ENCODE data around the gene CYP27C1. TPM values are rescaled to one million over a fixed set of nuclear protein-coding genes. Genes with fewer than 3 reads are reported as not detected.

The CYP27C1 gene
- polyA plus RNA-seq, 1 experiment, result 0.28 TPM

DNA sequence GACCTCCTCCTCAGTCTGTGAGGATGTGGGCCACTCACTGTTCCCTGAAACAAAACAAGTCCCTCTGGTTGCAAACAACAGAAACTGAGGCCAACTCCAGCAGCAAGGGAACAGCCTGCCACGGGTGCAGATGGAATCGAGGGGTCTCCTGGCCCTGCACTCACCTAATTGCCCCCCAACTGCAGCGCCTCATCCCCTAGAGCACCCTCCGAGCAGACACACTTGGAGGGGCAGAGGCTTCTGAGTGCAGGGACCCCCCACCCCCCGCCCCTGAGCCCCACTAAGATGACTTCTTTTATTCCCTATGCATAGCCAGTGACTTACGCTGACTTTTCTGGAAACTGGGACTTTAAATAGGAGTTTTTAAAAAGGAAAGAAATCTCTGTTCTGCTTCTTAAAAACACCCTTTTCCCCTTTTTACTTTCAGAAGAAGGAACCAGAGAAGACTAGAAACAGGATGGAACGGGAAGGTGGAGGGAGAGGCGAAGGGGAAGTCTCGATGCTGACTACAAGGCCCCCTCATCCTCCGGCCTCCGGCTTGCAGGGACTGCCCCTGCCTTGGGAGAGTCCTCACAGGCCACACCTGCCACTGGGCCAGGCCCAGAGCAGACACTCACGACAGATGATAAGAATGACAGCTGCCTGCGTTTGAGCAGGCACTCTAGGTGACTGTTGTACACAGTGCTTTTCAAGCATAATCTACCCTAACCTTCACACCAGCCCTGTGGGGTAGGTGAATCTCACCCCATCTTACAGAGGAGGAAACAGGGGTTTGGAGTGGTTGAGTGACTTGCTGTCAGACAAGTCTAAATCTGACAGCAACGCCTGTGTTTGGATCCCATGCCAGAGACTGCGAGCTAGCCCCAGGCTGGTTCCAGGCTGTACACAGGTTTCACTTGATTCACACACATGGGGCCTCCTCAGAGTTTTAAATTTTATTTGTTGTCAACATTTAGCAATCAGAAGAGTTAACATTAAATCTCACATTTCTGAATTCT lies 85.0 kb downstream of the CYP27C1 start:
- POLR2A ChIA-PET, result no interaction called here

DNA sequence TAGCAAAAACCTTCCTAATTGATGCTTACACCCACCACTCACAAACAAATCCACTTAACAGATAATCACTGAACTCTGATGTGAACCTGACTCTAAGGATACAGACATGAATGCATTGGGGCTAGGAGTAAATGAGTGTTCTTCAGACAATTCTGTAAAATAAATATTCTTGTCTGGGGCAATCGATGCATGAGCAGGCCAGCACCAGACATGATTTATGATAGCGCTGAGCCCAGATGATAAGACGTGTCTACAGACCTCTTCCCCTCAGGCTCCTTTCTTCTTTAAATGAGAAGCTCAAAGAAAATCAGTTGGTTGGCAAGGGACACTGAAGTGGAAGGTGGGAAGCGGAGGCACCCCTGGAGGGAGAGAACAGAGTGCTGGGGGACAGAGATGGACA lies 85.9 kb downstream of the CYP27C1 start:
- no peak for DNase-seq (ENCODE audit: low read depth)
- H3K36me3 ChIP-seq (ENCODE audit: control insufficient read depth, insufficient read depth, low read length), result no peaks in the 10 kb centered on the region
- POLR2A ChIA-PET, result no interaction called here
- TF ChIP-seq, protein P1, sequence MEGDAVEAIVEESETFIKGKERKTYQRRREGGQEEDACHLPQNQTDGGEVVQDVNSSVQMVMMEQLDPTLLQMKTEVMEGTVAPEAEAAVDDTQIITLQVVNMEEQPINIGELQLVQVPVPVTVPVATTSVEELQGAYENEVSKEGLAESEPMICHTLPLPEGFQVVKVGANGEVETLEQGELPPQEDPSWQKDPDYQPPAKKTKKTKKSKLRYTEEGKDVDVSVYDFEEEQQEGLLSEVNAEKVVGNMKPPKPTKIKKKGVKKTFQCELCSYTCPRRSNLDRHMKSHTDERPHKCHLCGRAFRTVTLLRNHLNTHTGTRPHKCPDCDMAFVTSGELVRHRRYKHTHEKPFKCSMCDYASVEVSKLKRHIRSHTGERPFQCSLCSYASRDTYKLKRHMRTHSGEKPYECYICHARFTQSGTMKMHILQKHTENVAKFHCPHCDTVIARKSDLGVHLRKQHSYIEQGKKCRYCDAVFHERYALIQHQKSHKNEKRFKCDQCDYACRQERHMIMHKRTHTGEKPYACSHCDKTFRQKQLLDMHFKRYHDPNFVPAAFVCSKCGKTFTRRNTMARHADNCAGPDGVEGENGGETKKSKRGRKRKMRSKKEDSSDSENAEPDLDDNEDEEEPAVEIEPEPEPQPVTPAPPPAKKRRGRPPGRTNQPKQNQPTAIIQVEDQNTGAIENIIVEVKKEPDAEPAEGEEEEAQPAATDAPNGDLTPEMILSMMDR (IDR thresholded peaks at IDR 0.05; ENCODE audit: insufficient read depth, low read depth, low read length), result no peak
- CTCF ChIA-PET, result no interaction called here
- H3K4me3 ChIP-seq (ENCODE audit: low read depth, low read length), result no peak overlapping the region
- no peaks in the 10 kb centered on the region for H3K27me3 ChIP-seq (ENCODE audit: control insufficient read depth, insufficient read depth, low read length)

More for the DNA sequence above, 85.0 kb downstream of the CYP27C1 start:
- DNase-seq (ENCODE audit: low read depth), result no peak
- CTCF ChIA-PET, result no interaction called here
- no peaks in the 10 kb centered on the region for H3K27me3 ChIP-seq (ENCODE audit: control insufficient read depth, insufficient read depth, low read length)
- TF ChIP-seq, protein P1 (IDR thresholded peaks at IDR 0.05; ENCODE audit: insufficient read depth, low read depth, low read length), result no peak
- no peak overlapping the region for H3K4me3 ChIP-seq (ENCODE audit: low read depth, low read length)
- H3K36me3 ChIP-seq (ENCODE audit: control insufficient read depth, insufficient read depth, low read length), result no peaks in the 10 kb centered on the region

Small RNA genes lying within 50 kb of the gene (small RNA-seq; reads per million reads assigned to genes)
- not detected for gene NIFKP9 (ENCODE audit: insufficient read length, low read depth, low replicate concordance)

Other genes starting within 250 kb of the CYP27C1 start
- 27.7 and 37.6 TPM in 2 replicates for gene BIN1, start 113.1 kb downstream of the CYP27C1 start, polyA plus RNA-seq (2011; rRNA removed)
- gene ERCC3, start 73.8 kb upstream of the CYP27C1 start, polyA plus RNA-seq (2011; rRNA removed), result 46.0 and 48.5 TPM in 2 replicates
- 10.9 and 18.6 TPM in 2 replicates for gene MAP3K2, start 167.7 kb upstream of the CYP27C1 start, polyA plus RNA-seq (2011; rRNA removed)
- 0.11 TPM in 1 of 2 replicates, not detected in the other for gene PROC, start 198.1 kb upstream of the CYP27C1 start, polyA plus RNA-seq (2011; rRNA removed)

Data from BJ (cell line).